NCI-H146 treated with DMSO at 0.1 percent for 48 hours (cell line): Measurements from ENCODE around the gene EPC1.

ENCODE experiments used
- DNase-seq: peaks from one replicate; lab custom pipeline; 2025; ENCODE audit not compliant: unreplicated experiment; lab: John Stamatoyannopoulos, UW

Gene EPC1

GRCh38 chr10:32340596-32341180 is 6.3 kb downstream of the EPC1 start:
- no peak for DNase-seq

DNA sequence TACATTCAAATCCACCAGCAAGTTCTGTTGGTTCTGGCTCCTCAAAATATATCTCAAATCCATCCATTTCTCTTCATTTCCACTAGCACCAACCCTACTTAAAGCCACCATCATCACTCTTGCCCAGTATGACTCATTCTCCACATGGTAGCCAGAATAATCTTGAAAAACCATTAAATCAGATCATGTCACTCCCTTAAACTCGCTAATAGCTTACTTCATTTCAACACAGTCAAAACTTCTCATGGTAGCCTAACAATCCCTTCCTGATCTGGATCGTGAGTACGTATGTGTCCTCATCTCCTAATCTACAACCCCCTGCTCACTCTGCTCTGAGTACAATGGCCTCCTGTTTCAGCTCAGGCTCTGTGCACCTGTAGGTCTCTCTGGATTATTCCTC is 8.7 kb downstream of the EPC1 start:
- no peak for DNase-seq

- DNase-seq, result no peak
These were observed 9.6 kb downstream of the EPC1 start for GRCh38 chr10:32337350-32337749.

- DNase-seq, result no peak
These were observed 13.1 kb downstream of the EPC1 start for GRCh38 chr10:32333849-32334248.

DNA sequence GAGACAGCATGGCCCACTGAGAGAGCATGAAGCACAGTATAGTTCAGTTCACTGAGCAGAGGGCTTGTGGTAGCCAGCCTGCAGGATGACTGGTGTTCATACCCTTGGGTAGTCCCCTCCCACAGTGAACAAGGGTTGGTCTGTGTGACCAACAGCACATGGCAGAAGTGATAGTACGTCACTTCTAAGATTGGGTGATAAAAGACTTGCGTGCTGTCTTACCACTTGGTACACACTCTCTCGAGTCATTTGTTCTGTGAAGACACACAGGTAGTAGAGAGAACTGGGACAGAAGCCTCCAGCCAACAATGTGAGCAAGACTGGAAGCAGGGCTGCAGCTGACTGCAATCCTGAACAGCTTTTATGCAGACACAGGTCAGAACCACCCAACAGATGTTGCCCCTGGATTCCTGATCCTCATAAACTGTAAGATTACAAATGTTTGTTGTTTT is 14.6 kb downstream of the EPC1 start:
- no peak for DNase-seq

DNA sequence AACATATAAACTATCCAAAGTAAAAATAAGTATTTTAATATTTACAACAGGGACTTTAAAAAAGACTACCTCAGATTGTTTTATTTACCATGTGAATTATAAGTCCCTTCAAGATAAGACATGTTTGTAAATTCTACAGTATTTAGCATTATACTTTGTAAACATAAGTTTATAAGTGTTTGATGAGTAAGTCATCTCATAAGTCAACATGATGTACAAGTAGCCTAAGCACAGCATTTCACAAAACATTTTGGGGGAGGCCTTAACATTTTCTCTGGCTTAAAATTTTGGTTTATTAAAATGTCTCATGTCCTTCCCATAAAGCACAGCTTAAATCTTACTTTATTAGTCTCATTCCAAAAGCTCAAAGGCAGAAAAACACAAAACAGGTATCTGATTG is 15.4 kb downstream of the EPC1 start:
- no peak for DNase-seq

DNA sequence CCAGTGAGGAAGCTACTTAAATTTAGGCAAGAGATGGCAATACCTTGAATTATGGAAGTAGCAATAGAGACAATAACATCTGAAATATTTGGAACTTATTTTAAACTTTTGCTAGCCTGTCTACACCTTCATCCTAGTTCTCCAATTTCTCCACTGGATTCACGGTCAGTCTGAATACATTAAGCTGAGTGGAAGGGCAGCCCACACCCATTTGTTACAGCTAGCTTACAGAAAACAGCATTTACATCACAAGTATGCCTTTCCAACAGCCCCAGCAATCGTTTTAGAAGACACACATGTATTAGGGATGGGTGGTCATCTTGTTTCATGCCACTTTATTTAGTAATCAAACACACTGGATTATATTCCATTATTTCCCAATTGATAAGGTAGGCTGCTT is 16.7 kb downstream of the EPC1 start:
- no peak for DNase-seq

DNA sequence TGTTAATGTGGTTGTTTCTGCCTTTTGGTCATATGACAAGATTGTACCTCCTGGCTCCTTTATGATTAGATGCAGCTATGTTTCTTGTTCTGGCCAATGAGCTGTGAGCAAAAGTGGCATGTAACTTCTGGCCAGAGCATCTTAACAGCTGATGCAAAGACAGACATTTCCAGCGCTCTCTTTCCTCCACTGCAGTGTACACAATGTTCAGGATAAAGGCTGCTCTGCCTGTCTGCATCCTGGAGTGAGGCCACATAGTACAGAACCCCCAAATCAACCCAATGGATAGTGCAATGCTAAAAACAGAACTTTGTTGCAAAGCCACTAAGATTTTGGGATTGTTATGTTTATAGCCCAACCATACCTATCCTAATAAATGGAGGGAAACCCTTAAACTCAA is 17.9 kb downstream of the EPC1 start:
- no peak for DNase-seq

GRCh38 chr10:32328499-32328898 is 18.5 kb downstream of the EPC1 start:
- no peak for DNase-seq

- no peak for DNase-seq
These were observed 19.6 kb downstream of the EPC1 start for GRCh38 chr10:32327364-32327691.

GRCh38 chr10:32326680-32327363 is 20.1 kb downstream of the EPC1 start:
- no peak for DNase-seq

DNA sequence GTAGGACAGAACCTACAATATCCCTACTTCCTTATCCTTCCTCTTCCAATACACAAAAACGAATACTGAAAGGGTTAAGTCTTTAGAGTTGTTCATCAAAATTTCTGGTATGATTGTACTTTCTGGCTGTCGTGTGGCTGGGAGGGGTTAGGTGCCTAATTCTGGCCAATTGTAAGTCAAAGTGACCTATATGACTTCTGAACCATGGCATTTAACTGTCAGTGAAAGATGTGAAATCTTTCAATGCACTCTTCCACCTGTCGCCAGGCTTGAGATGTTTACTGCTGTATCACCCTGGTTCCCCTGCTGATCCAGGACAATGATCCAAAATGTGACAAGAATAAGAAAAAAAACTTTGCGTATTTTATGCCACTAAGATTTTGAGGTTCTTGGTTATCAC is 20.8 kb downstream of the EPC1 start:
- no peak for DNase-seq

DNA sequence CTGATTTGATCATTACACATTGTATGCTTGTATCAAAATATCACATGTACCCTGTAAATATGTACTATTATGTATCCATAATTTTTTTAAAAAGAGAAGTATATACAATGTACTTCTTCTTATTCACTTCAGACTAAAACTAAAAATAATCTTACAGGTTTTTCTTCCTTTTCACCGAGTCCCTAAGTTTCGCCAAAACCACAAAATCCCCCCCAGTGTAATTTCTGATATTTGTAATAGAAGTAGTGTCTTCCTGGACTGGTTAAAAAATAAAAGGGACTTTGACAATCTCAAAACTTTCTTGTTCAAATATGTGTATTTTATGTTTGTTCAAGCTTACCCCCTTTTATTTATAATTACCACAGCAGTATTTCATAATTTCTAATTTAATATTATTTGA is 23.9 kb downstream of the EPC1 start:
- DNase-seq, result no peak

- no peak for DNase-seq
These were observed 25.8 kb downstream of the EPC1 start for GRCh38 chr10:32321016-32321631.

DNA sequence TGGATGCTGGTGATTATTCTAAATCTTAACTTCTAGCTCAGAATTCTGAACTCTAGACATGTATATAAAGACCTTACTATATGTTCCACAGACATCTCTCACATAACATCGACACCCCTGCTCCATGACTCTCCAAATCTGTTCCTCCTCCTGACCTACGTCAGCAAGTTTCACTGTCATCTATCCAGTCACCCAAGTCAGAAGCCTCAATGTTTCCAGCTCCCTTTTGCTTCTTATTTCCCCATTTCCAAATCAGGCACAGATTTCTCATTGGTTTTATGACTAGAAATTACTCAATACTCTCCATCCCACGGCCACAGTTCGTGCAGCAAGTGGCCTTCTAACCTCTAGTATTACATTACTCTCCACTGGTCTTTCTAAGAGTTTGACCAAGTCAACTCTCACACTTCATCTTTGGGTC is 28.5 kb downstream of the EPC1 start:
- no peak for DNase-seq

GRCh38 chr10:32317795-32318357 is 29.1 kb downstream of the EPC1 start:
- DNase-seq, result no peak

GRCh38 chr10:32315424-32315823 is 31.5 kb downstream of the EPC1 start:
- no peak for DNase-seq

DNA sequence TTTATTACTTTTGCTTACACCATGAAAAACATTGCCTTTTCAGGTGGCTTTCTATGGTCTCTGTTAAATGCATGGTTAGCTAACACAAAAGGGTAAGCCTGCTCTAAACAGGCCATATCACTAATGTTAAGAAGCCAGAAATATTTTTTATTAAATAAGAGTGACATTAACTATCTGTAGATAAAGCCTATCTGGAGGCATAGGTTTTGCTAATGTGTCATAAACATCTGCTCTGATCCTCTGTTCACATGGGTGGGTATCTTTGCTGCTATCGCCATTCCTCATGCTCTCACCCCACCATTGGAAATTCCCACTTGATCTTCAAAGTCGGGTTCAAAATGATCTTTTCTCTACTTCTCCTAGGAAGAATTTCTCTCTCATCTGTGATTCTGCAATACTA is 32.4 kb downstream of the EPC1 start:
- DNase-seq, result no peak

GRCh38 chr10:32308027-32308603 is 38.8 kb downstream of the EPC1 start:
- DNase-seq, result no peak

DNA sequence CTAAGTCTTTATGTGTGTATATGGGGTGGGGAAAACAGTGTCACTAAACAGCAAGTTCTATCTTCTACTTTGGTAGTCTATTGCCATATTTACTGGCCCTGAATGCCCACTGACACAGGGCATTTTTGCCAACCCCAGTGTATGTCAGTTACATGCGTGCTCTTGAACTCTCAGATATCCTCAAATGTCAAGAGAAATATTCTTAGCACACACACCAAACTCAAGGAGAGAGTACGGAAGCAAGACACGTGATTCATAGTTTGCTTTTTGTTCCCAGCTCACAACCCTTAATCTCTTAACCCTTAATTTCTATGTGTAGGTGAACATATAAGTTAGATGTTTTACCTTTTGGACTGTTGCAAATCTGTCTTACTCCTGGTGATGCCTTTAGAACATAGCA is 39.3 kb downstream of the EPC1 start:
- no peak for DNase-seq

DNA sequence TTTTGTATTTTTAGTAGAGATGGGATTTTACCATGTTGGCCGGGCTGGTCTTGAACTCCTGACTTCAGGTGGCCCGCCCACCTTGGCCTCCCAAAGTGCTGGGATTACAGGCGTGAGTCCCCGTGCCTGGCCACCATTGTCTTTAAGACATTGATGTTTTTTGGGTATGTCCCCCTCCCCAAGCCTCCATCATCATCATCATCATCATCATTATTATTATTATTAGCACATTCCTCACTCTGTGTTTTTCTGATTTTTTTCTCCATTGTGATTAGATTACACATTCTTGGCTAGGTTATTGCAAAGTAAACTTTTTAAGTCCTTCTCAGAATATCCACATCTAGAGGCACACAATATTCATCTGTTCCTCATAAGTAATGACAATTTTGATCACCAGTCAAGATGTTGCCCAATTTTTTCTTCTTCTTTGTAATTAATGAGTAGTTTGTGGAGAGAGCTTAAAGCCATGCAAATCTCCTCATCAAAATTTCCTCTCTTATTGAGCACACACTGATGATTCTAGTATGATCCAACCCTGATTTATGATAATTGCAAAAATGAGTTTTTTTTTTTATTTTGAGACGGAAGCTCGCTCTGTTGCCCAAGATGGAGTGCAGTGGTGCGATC is 47.5 kb downstream of the EPC1 start:
- DNase-seq, result no peak
